ENCODE measurements around the gene WEE2.

Gene WEE2

GRCh38 chr7:141708351-141708750 is at the start of gene WEE2:
WEE2 (plus strand) TSS chr7:141708353; CDS start chr7:141708759, 406 bp downstream.
- no peak for DNase-seq (ENCODE audit: low read depth in 2 of 2, low spot score in 1 of 2)

DNA sequence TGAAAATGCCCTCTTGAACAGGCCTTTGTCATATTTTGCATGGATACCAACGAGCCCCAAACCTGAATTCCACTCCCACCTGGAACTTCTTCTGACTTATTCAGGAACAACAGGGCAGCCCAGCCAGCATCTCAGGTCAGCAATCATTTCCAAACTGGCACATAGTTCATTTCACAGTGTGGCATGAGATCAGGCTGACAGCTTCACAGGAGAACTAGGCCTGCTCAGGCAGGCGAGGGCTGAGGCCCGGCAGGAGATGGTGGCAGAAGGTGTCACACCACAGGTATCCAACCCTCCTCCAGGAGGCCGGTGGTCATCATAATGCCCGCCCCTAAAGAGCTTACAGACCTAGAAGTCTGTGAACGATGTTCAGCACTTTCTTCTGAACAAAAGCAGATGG is 48.7 kb upstream of the WEE2 start:
- DNase-seq (ENCODE audit: low read depth in 2 of 2, low spot score in 1 of 2) = no peak

GRCh38 chr7:141660259-141660658 is 47.9 kb upstream of the WEE2 start:
- no peak for DNase-seq (ENCODE audit: low read depth in 2 of 2, low spot score in 1 of 2)

- DNase-seq (ENCODE audit: low read depth in 2 of 2, low spot score in 1 of 2) = no peak
Observed at GRCh38 chr7:141663081-141663849, 44.9 kb upstream of the WEE2 start.

- DNase-seq (ENCODE audit: low read depth in 2 of 2, low spot score in 1 of 2) = no peak
Observed at GRCh38 chr7:141664450-141664849, 43.7 kb upstream of the WEE2 start.

- no peak for DNase-seq (ENCODE audit: low read depth in 2 of 2, low spot score in 1 of 2)
Observed at GRCh38 chr7:141665208-141666035, 42.7 kb upstream of the WEE2 start.

- DNase-seq (ENCODE audit: low read depth in 2 of 2, low spot score in 1 of 2) = no peak
Observed at GRCh38 chr7:141666071-141666470, 42.1 kb upstream of the WEE2 start.

DNA sequence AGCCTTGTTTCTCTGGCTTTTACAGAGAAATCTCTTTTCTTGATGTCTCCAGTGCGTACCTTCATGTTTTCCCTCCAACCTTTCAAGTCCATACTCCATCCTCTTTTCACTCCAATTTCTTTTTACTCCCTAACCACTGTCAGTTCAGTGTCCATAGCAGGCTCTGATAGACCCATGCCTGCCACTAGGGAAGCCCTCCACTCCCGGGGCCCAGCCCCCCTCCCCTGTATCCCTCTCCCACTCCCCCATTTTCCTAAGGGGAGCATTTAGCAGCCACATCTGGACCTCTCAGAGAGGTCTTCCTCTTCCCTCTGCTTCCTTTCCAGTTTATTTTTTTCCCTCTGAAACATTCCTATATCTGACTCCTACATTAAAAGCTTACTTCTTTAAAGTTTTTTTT is 39.3 kb upstream of the WEE2 start:
- DNase-seq (ENCODE audit: low read depth in 2 of 2, low spot score in 1 of 2) = no peak

- no peak for DNase-seq (ENCODE audit: low read depth in 2 of 2, low spot score in 1 of 2)
Observed at GRCh38 chr7:141671705-141672496, 36.3 kb upstream of the WEE2 start.

DNA sequence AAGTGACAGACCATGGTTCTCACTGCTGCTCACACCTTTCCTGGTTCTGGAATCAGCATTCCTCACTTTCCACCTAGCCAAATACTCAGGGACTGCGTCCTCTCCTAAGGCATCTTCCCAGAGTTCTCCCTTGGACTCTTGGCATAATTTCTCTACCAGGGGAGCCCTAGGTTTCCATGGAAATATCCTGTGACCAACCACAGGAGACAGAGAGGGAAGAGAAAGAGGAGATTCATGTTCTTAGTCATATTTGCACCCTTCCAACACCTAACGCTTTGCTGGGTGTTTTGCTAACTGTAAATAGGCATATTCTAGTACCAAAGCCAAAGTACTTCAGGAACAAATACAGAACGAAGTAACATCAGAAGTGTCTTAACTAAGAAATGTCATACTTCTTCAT is 34.8 kb upstream of the WEE2 start:
- no peak for DNase-seq (ENCODE audit: low read depth in 2 of 2, low spot score in 1 of 2)

DNA sequence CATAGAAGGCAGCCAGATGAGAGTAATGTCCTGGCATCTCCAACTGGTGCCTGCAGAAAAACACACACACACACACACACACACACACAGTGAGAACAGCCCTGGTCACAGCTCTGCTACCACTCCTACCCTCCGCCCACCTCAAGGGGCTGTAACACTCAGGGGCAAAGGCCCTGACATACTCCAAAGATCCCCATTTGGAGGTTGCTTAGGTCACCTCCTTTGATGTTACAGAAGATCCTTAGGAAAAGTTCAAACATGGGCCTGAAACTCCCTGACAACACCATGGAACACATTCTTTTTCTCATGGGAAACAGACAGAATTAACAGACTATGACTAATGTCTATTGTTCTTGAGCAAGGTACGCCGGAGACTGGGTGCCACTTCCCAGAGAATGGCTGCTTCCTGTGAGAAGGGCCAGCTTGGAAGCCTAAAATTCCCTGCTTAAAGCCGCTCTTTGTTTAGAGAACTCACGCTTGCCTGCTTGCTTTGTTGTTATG is 33.9 kb upstream of the WEE2 start:
- DNase-seq (ENCODE audit: low read depth in 2 of 2, low spot score in 1 of 2) = no peak

- DNase-seq (ENCODE audit: low read depth in 2 of 2, low spot score in 1 of 2) = no peak
Observed at GRCh38 chr7:141674702-141675101, 33.5 kb upstream of the WEE2 start.

DNA sequence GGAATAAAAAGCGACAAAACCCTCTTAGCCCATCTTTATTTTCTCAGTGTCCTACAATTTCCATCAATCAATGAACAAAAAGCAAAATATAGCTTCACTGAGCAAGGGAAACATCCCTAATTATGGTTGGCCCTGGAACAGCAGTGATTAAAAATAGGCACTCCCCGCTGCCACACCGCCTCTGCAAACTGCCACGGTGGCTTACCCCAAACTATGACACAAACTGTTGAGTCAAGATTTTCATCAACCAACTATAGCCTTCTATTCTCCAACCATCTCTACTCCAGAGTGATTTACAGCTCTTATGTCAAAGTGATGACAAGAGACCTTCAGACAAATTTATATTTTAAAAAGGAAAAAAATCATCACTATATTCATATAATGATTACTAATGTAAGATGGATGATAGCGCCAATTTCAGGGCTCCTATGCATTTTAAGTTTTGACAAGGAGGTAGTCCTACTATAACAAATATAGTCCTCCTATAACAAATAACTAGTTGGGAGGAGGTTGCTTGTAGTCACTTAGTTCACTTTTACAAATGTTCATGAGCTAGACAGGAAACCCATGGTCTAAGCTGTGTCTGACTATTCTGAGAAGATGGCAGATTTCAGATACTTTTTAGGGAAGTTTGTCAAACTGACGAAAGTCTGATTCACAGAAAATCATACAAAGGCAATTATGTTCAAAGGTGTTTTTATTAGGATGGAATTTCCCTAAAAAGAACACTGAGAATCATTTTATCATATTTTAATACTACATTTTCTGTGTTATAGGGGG is 32.5 kb upstream of the WEE2 start:
- no peak for DNase-seq (ENCODE audit: low read depth in 2 of 2, low spot score in 1 of 2)

DNA sequence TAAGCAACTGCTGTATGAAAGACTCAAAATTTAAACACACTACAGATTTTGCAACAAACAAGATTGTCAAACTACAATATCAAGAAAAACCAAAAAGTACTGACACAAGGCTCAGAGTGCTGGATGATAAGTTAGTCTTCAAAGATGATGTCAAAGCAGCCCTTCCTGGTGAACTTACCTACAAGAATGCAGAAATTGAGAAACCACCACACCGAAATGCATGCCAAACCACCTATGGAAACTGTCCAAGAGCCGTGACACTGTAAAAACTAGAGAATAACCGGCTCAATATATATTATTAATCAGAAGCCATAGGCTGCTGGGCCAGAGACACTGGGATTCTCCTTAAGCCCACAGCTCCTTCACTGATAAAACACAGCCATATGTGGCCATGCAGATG is 31.5 kb upstream of the WEE2 start:
- no peak for DNase-seq (ENCODE audit: low read depth in 2 of 2, low spot score in 1 of 2)

GRCh38 chr7:141679014-141679413 is 29.1 kb upstream of the WEE2 start:
- DNase-seq (ENCODE audit: low read depth in 2 of 2, low spot score in 1 of 2) = no peak

GRCh38 chr7:141685285-141686023 is 22.7 kb upstream of the WEE2 start:
- DNase-seq (ENCODE audit: low read depth in 2 of 2, low spot score in 1 of 2) = no peak

DNA sequence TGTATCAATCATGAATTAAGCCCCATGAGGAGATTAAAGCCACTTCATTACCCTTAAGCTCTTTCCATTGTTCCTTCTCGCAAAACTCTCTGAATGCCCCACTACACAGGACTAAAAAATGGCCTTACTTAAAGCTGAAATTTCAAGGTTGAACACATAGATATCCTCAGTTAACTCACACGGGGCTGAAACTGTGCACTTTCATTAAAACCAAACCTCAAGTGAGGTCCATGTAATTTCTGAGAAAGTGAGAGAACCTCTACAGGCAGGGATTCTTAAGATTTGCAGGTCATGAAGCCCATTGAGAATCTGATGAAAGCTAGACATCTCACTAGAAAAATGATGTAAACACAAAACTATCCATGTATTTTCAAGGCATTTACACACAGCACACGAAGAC is 22.1 kb upstream of the WEE2 start:
- no peak for DNase-seq (ENCODE audit: low read depth in 2 of 2, low spot score in 1 of 2)

DNA sequence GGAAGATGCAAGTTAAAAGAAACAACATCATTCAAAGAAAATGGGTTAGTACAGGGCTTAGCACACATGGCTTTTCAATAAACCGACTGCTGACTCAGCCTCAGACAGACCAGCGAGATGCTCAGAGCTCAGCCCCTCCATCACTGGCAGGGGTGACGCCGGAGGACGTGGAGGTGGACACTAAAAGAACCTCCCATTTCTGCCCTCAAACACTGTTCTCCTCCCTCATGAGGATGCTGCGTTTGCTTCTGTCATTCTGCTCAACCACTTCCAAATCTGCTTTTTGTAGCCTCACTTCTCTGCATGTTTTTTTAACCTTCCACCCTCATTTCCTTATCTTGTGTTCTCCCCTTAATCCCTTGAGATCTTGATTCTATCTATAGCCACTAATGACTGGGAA is 21.5 kb upstream of the WEE2 start:
- DNase-seq (ENCODE audit: low read depth in 2 of 2, low spot score in 1 of 2) = no peak

GRCh38 chr7:141688043-141688442 is 20.1 kb upstream of the WEE2 start:
- DNase-seq (ENCODE audit: low read depth in 2 of 2, low spot score in 1 of 2) = no peak
